Measurements from ENCODE around the gene MCTP2.

The MCTP2 gene

DNA sequence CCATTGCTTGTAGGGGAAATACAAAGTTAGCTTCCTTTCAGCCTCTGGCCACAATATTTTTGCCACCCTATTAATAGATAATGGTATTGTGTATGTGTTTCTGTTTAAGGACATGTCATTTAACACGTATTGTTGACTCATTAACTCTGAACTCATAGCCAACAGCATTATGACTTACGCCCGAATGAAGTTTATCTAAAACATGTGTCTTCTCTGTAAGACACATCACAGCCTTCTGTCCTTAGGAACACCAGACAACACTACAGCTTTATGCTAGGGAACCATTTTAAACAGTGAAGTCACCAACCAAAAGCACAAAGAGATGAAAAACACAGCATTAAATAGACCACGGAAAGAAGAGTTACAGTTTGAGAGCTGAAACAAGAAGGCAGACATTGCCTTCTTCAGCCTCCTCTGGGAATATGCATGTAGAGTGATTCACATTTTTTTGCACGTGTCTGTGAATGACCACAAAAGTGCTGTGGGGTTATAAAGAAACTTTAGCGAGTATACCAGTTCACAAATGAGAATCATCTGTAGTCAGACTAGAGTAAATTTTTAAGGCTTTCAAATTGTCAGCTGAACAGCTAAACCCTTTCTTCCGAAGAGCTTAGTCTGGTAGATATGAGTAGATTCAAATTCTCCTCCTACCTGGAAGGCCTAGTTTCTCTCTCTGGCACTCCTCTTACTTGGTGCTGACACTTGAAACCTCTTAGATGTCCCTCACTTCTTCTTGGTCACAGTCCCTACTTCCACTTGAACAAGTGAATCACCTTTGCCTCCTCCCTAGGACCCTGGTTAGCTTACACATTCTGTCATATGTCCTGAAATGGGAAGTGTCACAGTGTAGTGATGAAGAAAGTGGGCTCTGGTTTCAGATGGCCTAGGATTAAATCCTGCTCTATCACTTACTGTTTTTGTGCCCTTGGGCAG is 32.2 kb downstream of the MCTP2 start:
- DNase-seq, result peak; percentile 23

DNA sequence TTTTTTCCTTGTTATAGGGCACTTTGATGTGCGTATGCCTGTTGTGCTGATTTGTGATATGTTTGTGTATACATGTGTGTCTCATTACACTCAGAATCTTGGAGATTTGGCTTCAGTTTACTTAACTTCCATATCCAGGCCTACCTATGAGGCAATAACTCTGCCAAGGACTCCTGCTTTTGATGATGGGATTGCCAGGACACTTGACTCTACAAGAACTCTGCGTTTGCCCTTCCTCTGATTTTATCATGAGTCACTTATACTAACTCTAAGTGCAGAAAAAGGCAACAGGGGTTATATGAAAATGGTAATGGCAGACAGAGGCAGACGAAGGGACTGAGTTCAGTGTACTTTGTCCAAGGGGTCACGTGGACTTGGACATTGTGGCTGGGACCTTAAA is 33.6 kb downstream of the MCTP2 start:
- no peak for DNase-seq

DNA sequence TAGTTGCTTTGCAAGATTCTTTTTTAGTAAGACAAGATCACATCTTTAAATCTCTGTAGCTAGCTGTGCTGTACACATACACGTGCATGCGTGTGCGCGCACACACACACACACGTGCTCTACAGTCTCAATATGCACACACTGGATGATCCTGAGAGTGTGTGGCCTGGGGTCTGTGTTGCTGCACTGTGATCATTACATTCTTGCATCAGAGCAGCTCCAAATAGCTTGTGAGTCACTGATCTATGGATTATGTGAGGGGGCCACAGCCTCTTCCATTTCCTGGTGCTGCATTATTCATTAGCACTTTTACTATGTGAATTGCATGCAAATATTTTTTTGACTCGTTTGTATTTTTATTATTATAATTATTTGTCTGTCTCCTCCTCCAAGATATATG is 34.6 kb downstream of the MCTP2 start:
- DNase-seq, result no peak

DNA sequence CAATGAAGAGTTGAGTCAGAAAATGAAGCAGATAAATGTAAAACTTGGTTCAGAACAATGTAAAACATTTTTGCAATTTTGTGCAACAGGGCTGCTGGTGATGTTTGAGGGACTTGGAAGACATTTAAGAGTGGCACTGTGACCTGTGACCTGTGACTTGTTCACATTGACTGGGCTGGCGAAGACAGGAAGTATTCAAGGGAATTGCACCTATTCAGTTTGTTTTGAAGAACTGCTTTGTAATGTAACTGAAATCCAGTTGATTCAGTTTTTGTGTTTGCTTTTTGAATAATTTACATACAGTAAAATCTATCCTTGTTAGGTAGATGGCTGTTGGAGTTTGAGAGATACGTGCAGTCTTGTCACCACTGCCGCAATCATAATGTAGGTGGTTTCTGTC is 35.4 kb downstream of the MCTP2 start:
- no peak for DNase-seq

DNA sequence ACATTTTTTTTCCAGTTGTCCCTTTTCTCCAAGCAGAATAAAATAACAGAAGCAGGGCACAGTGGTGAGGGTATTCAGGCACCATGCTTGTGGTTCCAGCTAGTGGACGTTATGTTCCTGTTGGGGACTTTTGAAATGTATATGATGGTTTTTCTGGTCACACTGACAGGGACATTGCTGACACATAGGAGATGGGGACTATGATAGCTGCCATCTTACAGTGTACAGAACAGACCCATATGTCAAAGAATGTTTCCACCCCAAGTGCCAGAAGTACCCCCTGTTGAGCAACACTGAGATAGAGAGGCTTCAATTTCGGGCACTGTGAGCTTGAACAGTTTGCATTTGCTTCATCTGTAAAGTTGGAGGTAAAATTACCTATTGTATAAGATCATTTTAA is 38.6 kb downstream of the MCTP2 start:
- no peak for DNase-seq

DNA sequence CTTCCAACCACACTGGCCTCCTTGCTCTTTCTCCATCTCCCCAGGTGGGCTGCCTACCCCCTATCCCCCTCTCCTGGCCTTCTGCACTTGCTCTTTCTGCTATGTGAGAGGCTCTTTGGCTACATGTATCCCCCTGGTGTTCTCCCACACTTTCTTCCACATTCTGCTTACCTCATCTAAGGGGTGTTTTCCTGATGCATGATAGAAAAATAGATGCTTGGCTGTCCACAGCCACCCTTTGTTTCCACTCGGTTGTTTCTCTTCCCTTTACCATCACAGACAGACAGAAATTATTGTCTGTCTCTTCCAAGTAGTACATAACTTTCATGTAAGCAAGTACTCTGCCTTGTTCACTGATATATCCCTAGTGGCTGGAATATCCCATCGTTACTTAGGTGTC is 39.2 kb downstream of the MCTP2 start:
- DNase-seq, result no peak

DNA sequence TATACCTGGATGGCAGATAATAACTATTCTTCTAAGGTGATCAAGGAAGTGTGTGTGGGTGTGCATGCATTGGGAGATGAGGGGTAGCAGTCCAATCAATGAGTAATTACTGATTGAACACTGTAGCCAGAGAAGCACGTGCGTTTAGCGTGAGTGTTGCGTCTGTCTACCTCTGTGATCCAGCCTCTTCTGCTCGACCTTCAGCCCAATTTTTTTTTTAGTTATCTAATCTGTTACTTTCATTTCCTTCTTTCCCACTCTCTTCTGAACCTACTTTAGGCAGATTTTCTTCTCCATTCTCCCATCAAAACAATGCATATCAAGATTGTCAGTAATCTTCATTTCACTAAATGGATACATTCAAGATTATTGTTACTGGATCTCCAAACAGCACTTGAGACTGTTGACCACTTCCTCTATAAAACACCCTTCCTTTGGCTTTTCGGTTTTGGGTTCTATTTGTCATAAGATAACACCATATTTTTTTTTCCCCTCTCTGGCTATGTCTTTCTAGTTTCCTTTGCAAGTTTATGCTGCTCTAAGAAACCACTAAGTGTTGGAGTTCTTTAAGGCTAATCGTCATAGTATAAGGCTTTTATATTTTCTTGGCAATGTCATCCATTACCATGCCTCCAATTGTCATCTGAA is 41.0 kb downstream of the MCTP2 start:
- DNase-seq, result no peak

DNA sequence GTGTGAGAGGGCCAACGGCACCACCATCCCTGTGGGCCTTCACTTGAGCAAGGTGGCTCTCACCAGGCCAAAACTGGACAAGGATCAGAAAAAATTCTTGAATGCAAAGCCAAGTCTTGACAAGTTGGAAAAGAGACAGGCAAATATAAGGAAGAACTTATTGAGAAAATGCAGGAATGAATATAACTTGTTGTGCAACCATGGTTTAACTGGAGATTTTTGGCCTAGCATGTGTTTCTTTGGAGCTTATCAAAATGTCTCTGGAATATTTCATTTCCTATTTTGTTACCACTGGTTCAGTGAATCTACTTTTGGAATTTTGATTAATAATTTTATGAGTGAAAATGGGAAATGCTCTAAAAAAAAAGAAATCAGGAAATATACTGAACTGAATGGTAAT is 42.5 kb downstream of the MCTP2 start:
- no peak for DNase-seq

DNA sequence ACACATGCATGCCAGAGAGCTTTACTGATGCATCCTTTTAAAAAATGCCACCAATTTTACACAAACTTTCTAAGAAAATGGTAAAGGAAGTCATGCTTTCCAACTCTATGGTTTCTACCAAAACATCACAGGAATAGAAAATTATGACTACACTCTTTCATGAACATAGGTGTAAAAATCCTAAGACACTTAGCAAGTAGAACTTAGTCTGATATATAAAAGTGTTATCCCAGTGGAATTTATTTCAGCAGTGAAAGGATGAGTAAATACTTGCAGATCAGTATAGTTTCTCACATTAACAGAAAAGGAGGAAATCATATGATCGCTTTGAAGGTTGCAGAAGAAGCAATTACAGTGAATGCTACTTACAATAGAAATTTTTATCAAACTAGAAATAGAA is 43.4 kb downstream of the MCTP2 start:
- DNase-seq, result no peak

DNA sequence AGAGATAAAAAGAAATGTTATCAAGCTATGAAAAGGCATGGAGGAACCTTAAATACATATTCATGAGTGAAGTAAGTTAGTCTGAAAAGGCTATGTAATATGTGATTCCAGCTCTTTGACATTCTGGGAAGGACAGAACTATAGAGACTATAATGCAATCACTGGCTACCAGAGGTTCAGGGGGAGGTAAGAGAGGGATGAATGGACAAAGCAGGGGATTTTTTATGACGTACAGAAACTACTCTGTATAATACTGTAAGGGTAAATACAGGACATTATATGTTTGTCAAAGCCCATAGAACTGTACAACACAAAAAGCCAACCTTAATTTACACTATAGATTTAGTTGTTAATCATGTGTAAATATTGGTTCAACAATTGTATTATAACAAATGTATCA is 46.1 kb downstream of the MCTP2 start:
- no peak for DNase-seq

DNA sequence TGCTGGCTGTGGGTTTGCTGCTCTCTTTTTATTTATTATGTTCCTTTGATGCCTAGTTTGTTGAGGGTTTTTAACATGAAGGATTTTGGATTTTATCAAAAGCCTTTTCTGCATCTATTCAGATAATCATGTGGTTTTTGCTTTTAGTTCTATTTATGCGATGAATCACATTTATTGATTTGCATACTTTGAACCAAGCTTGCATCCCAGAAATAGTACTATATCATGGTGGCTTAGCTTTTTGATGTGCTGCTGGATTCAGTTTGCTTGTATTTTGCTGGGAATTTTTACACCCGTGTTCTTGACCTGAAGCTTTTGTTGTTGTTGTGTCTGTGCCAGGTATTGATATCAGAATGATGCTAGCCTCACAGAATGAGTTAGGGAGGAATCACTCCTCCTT is 48.4 kb downstream of the MCTP2 start:
- DNase-seq, result no peak

DNA sequence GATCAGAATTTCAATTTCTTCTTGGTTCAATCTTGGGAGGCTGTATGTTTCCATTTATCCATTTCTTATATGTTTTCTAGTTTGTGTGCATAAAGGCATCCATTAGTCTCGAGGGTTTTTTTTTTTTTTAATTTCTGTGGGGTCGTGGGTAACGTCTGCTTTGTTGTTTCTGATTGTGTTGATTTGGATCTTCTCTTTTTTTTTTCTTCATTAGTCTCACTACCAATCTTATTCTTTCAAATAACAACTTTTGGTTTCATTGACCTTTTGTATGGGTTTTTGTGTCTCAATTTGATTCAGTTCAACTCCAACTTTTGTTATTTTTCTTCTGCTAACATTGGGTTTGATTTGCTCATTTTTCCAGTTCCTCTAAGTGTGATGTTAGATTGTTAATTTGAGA is 48.9 kb downstream of the MCTP2 start:
- no peak for DNase-seq

DNA sequence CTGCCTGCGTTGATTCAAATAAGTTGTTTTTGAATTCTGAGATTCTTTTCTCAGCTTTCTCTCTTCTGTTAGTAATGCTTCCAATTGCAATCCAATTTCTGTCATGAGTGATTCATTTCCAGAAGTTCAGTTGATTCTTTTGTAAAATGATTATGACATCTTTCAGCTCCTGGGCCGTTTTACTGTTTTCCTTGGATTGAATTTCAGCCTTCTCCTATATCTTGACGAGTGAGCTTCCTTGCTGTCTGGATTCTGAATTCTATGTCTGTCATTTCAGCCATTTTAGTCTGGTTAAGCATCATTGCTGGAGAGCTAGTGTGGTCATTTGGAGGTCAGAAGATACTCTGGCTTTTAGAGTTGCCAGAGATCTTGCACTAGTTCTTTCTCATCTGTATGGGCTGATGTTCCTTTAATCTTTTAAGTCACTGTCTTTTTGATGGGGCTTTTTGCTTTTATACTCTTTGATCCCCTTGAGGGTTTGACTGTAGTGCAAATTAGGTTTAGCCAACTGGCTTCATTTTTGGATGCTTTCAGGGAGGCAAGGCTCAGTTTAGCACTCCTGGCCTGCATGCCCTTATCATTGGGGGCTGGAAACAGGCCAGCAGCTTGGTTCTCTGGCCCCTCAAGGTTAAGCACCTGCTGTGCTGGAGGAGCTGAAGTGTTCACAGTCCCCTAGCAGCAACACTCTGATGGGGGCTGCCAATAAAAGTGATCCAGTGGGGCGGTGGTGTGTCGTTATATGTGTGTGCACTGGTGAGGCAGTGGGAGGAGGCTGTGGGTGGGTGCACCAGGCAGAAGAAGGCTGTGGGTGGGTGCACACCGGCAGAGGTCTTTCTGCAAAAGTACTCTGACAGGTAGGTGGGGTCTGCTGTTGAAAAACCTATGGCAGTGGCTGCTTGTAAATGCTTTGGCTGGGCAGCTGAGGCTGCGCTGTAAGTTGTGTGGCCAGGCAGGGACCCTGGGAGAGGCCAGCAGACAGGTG is 51.2 kb downstream of the MCTP2 start:
- DNase-seq, result no peak

DNA sequence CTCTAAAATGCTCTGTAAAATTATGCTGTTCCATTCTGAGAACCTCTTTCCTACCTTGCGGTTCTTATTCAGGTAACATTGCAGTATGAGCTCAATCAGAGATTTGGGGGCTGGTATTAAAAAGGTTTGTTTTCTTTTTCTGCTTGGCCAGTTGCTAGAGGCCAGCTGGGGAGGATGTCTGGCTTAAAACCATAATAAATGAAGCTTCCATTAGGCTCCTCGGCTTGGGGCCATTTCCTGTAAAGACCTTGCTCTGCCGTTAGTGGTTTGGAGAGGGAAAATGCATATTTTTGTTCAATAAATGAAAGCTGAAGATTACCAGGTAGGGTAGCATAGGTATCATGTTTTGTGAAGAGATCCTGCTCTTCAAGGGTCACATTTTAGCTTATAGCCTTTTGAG is 55.2 kb downstream of the MCTP2 start:
- DNase-seq, result no peak

DNA sequence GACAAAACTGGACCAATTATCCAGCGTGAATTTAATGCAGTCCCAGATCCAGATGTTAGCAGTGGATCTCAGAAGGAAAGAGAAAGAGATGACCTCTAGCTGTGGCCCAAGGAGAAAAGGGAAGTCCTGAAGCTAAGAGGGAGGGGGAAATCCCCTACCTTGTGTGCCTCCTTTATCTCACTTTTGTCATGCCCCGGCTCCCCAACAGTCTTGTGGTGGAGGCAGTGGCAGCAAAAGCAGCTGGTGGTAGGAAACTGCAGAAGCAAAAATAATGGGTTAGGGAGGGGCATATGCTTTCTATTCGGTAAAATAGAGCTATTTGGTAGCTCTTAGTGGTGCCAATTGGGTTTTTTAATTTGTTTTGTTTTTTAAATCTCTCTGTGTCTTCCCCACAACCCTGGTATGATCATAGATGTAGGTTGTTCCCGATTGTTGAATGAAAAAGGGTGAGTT is 56.5 kb downstream of the MCTP2 start:
- DNase-seq, result peak; percentile 80

DNA sequence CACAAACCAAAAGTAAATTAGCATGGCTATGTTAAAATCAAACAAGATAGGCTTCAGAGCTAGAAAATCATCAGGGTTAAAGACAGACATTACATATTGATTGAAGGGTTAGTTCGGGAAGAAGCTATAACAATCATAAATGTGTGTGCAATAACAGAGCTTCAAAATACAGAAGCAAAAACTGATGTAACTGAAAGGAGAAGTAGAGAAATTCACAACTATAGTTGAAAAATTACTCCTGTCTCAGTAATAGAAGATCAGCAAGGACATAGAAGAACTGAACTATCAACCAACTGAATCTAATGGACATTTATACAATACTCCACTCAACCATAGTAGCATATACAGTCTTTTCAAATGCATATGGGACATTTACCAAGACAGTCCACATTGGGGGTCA is 59.4 kb downstream of the MCTP2 start:
- peak; percentile 43 for DNase-seq

DNA sequence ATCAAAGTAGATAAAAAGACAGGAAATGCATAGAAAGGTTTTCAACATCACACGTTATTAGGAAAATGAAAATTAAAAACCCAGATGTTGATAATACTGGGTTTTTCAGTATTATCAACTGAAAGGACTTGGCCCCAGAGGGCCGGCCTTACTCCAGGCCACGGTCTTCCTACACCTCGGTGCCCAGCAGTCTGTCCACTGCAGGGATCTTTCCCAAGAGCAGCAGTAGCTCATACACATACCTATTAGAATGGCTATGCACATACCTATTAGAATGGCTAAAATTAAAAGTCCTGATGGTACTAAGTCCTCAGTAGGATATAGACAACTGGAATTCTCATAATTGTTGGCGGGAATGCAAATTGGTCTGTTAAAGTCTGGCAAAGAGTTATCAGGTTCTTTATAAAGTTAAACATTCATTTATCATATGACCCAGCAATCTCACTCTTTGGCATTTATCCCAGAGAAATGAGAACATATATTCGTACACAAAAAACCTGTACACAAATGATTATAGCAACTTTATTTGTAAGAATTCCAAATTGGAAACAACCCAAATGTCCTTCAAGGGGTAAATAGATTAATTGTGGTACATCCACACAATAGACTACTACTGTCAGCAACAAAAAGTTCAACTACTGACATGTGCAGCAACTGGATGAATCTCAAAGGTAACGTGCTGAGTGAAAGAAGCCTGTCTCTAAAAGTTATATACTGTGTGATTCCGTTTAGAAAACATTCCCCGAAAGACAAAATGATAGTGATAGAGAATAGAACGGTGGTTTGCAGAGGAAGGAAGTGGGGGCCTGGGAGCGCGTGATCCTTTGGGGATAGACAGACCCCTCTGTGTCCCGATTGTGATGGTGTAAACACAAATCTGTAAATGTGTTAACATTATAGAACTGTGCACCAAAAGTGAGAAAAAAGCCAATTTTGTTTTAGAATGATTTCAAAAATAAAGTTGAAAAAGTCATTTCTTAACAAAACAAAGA is 62.3 kb downstream of the MCTP2 start:
- no peak for DNase-seq

DNA sequence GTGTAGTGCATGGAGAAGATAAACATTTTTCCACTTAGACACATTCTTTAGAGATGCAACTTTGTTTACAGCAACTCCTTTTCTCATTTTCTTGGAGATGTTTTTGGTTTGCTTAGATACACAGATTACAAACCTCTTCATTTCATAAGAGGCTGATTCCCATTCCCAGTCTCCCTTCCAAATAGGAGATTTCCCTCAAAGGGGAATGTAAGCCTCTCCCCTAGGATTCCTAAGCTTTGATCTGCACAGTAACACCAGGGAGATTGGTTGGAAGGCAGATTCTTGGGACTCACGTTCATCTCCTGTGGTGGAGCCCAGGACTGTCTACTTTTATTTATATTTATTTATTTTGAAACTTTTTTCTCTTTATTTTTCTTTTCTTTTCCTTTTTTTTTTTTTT is 63.2 kb downstream of the MCTP2 start:
- no peak for DNase-seq

DNA sequence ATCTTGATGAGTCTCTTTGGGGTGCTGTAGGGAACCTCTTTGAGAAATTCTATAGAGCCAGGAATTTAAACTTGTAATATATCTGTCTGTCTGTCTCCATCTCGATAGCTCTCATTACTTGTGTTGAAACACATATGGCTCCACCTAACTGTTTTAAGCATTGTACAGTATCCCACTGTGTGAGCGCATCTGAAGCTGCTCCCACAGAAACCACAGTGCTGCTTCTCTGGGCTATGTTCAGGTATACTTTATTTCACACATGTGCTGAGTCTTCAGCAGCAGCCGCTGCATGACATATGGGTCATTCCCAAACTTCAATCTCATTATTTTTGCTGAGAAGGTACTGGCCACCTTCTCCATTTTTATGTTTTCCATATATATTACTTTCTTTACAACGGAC is 63.9 kb downstream of the MCTP2 start:
- no peak for DNase-seq

DNA sequence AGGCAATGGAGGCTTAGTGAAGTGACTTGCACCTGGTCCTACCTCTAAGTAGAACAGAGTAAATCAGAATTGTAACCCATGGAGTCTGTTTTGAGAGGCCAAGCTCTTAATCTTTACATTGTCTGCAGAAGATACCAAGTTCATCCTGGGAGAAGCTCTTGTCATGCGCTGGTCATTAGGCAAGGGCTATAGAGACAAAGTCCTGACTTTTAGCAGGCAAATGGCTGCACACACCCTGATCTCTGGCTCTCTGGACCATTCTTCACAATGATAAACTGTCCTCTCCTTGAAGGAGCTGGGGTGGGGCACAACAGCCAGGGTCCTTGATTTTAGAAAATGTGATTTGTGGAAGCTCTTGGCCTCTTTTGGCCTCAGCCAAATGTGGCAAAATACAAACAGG is 65.4 kb downstream of the MCTP2 start:
- DNase-seq, result no peak

DNA sequence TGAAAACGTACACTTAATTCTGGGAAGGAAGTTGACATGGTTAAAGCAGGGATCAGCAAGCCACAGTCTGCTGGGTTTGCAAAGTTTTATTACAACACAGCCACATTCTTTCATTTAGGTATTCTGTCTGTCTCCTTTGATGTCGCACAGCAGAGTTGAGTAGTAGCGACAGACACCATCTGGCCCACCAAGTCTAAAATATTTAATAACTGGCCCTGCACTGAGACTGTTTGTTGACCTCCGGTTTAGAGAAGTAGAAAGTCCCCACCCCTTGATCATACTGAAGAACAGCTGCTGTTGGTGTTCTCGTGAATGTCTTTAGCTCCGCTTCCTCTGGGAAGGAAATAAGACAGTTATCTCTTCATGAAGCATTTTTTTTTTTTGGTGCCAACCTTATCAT is 66.2 kb downstream of the MCTP2 start:
- DNase-seq, result peak; percentile 54

DNA sequence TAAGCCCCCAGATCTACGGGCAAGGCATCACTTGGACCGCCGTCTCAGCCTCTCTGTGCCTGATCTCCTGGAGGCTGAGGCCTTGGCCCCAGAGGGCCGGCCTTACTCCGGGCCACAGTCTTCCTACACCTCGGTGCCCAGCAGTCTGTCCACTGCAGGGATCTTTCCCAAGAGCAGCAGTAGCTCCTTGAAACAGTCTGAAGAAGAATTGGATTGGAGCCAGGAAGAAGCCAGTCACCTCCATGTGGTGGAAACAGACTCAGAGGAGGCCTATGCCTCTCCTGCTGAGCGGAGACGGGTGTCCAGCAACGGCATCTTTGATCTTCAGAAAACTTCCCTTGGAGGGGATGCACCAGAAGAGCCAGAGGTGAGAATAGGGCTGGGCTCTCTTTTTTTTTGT is 67.0 kb downstream of the MCTP2 start:
- no peak for DNase-seq
